GM19438 (cell line): ENCODE results near the gene AMACR.
"Not testable (repeated sequence)": the region's sequence is repeated elsewhere in the genome, so short reads cannot be mapped to it uniquely, and the experiment has no call there.

Experiments used
- ATAC-seq: cut with Tn5 transposase; IDR thresholded peaks from one replicate; pipeline ENCODE4 v1.9.1; 2021; ENCODE audit warnings: low read depth; ENCODE audit not compliant: unreplicated experiment

Gene AMACR

DNA sequence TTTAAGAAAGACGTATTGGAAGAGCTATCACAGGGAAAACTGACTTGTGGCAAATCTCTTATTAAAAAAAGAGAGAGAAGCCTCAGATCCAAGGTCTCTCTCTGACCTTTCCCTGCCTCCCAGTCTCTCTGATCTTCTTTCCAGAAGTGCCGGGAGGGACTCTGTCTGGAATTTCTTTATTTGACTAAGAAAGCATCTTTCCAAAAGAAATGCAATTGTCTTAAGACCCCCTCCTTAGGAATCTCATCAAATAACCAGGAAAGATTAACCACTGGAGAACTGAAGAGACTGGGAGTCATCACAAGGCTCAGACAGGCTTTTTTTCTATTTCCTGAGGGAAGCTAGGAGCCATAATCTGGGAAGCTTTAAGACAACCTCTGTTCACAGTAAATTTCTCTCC is 30.5 kb upstream of the AMACR start:
- ATAC-seq, result no peak

DNA sequence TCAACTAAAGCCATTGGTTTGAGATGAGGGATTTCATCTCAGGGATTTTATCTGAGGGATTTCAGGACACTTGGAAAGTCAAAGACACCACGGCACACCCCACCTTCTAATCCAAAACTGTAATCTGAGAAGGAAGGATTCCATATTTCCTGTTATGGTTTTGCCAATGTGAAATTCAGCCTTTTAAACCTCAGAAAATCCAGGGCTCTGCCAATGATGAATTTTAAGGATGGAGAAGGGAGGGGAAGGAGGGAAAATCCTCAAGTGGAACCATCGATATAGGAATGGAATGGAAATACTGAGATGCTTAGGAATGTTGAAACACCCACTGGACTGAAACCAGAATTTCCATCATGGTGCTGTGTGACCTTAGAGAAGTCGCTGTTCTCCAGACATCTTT is 29.9 kb upstream of the AMACR start:
- no peak for ATAC-seq

DNA sequence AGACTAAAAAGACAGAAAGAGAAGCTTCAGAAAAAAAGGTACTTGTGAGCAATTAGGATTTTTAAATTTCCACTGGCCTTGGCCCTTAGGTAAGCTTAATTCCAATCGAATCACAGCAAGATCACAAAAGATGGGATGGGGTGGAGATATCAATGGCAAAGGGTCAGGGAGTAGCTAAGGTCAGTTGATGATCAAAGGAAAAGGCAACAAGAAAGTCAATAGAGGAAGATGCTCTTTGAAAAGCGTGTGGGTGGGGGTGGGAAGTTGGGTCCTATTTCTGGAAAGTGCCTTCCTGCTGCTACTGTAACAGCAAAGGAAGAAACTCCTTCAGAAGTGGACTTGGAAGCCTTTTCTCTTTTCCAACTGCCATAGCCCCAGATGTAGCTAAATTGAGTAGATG is 27.9 kb upstream of the AMACR start:
- no peak for ATAC-seq

DNA sequence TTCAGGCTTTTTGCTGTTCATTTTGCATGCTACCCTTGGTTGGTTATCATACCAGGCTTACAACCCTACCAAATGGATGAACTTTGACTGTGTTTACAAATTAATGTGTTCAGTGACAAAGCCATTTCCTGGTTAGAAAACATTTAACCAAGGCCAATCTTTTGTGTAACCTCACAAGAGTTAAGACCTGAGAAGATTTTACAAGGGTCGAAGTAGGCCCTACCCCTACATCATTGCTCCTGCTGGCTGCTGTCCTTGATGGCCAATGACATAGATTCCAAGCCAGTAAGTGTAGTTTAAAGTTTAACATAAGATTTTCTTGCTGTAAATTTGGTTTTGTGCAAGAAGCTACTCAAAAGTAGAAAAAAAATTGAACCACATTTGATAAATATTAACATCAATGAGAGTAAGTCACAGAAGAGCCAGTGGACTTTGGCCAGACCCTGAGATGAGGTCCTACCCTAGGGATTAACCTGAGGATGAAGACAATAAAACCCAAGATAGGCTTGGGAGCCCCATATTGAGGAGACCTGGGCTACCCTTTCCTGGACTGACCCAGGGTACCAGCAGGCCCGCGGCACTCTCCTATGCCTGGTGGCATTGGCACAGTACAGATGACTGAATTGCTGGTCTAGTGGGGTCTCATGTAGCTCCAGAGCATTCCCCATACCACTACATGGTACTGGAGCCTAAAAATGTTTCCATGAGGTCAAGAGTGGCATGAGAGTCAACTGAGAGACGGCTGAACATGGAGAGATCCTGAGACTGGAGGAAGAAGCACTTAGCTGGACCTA is 26.9 kb upstream of the AMACR start:
- peak; percentile 77 for ATAC-seq

DNA sequence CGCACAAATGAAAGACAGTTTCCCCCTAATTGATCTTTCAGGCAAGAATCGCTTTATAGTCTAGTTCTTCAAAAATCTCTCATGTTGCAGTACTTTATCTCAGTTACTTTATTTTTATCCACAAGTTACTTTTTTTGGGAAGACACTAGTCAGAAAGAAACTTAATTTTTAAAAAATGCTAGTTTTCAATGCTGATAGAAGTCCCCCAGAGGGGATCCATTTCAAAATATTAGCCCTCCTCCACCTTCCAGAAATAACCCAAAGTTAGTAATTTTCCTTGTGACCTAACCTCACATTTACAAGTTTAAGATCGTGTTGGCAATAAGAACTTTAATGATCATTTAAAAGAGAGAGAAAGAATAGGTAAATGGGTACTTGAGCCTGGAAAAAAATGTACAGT is 24.1 kb upstream of the AMACR start:
- ATAC-seq, result no peak

DNA sequence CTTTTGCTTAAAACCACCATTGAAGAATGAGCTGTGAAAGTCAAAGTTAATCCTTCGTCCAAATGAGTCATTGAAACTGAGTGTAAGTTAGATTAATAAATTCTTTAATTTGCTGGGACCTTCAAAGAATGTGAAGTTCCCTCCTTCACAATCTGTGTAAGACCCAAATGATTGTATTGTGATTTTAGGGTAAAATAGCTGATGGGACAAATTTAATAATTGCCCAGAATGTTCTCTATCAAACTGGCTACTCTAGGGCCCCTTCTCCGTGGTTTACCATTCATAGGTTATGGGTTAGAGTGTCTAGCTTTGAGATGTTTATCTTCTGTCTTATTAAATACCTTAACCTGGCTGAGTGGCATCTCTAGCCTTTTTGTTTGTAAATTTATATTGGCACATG is 23.3 kb upstream of the AMACR start:
- no peak for ATAC-seq

DNA sequence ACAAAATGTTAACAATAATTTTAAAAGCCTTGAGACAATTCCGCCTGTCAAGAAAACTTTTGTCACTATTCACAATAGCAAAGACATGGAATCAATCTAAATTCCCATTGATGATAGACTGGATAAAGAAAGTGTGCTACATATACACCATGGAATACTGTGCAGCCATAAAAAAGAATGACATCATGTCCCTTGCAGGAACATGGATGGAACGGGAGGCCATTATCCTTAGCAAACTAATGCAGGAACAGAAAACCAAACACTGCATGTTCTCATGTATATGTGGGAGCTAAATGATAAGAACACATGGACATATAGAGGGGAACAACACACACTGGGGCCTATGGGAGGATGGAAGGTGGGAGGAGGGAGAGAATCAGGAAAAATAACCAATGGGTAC is 22.7 kb upstream of the AMACR start:
- ATAC-seq, result not testable (repeated sequence)

DNA sequence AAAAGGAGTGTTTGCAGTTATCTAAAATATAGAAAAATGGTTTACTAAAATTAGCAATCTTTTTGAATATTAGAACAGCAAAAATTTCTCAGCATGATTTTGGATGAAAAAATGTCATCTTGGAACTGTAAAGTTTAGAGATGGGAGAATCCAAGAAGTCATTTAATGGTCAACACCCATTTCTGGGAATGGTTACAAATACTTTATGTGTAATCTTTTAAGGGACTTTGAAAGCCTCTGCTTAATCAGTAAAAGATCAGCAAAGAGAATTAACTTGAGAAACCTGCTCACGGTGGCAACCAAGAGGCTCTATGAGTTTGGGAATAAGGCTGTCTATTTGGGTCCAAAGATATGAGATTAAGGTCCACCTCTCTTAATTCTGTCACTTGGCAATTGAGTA is 22.2 kb upstream of the AMACR start:
- ATAC-seq, result no peak

DNA sequence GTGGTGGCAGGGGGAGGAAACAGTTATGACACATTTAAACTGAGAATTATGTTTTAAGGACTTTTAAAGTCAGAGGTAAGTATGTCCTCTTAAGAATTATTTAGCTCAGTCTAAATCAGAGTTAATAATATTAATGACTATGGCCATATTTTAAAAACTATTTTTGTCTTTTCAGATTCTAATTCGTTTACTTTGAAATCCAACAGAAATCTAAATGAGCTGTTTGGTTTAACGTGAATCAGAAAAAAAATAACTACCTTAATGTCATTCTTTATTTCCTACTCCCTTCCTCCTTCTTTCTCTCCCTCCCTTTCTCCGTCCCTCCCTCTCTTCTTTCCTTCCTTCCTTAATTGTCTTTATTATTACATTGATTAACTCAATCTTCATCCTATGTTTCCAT is 20.5 kb upstream of the AMACR start:
- ATAC-seq, result no peak

DNA sequence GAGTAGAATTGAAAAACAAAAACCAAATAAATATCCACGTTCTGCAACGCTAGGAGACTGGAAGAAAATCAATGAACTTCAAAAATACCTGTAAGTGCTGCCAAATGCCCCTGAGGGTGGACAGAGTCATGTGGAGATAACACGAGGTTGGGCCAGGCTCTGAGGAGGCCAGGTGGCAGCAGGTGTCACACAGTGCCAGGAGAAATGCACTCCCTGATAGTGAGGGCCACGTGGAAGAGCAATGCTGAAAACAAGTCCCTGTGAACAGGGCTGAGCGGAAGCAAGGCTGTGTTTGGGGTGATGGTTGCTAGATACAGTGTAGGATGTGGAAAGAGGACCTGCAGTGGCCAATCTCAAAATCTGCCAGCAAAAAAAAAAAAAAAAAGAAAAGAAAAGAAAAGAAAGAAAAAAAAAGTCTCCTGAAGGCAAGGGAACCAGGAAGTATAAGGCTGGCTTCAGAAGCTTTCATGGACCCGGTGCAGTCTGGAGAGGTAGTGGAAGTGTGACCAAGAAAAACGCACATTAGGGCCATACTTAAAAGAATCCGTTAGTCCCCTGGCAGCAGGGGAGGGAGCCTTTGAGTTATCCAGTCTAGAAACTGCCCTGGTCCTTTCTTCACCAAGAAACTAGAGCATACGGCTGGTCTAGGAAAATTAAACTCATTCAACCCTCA is 18.4 kb upstream of the AMACR start:
- no peak for ATAC-seq

DNA sequence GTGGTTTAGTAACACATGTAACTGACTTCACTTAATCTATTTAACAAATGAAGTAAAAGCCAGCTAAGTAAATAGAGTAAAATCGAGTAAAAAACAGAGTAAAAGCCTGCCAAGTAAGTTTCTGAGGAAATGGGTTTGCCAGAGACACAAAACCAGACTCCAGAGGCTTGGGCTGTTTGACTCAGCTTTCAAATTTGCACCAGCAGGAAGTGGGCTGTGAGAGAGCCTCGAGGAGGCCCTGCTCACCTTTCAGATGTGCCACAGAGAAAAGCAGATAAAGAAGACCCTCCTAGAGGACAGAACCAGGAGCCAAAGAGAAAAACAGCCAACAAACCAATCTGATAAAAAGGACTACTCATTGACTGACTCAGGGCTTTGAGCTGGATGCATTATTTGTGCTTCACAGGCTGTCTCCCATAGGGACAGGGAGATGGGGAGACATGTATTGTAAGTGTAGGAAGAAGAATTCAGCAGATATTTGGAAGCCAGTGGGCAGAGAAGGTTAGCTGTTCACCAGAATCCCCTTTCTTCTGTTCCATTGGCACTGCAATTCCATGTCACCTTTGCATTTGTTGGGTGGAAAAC is 14.4 kb upstream of the AMACR start:
- peak; percentile 95 for ATAC-seq

DNA sequence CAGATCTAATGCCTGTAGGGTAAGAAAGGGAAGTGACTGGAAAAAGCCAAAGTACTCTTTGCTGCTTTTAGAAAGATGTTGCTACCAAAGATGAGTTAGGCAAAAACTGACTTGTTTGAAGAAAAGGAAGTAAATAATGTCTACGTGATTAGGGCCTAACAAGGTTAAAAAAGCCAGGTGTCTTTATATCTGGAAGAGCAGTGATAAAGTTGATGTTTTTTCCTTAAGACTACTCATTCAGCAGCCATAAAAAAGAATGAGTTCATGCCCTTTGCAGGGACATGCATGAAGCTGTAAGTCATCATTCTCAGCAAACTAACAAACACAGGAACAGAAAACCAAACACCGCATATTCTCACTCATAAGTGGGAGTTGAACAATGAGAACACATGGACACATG is 13.5 kb upstream of the AMACR start:
- ATAC-seq, result no peak

DNA sequence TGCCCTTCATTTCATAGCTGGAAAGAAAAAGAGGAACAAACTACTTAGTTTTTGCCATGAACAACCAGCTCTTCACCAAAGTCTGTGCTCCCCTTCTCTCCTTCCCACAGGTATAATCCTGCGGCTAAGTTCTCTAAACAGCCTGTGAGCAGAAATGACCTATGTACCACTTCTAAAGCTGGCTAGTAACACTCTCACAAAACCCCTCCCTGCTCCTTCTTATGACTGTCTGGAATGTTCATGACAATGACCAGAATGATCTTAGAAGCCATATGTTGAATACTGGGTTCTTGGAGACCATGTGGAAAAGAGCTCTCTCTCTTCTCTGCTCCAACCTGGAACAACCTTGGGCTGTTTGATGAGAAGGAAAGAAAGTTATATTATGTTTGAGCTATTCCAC is 12.9 kb upstream of the AMACR start:
- no peak for ATAC-seq

DNA sequence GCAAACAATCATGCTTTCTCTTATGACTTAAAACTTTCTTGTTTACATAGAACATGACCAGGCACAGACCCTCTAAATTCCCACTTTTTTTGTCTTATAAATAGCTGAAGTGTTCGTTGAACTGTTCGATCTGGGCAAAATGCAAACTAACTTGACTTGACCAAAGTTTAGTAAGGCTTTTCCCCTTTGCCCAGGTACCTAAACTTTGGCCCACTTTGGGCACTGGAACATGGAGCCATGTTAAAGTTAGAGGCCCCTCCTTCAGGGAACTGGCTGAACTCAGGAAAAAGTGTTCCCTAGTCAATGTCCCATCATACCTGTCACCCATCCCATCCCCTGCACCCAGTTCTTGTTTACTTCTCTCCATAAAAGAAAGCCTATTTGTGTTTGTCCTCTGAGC is 9.4 kb upstream of the AMACR start:
- ATAC-seq, result no peak

DNA sequence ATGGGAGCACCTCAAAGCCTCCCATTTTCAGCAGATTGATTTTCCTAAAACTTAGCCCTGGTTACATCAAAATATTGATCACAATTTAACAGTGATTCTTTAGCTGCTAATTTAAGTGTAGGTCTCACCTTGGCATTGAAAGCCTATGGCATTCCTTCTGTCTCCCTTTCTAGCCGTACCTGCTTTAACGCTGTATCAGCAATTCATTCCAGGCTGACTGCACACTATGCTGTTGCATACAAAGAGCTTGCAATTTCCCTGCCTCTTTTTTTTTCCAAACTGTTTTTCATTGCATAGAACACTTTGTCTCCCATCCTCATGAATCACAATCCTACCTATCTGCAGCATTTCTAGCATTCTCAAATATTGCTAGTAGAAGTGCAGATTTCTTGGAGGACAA is 8.9 kb upstream of the AMACR start:
- no peak for ATAC-seq

DNA sequence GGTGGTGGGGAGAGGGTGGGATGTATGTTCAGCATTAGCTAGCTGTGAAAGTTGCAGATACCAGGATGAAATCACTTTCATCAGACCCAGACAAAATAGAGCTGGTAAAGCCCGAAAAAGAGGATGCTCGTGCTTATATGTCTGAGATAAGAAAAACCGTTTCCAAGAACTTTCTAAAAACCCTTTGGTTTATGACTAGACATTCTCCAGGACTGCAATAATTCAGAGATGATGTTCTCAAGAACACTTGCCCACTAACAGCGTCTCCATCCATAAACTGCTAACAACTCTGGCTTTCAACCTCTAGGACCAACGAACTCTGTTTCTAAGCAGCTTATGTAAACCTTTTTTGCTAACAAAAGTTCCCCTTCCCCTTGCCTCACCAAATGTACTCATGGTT is 8.4 kb upstream of the AMACR start:
- no peak for ATAC-seq

DNA sequence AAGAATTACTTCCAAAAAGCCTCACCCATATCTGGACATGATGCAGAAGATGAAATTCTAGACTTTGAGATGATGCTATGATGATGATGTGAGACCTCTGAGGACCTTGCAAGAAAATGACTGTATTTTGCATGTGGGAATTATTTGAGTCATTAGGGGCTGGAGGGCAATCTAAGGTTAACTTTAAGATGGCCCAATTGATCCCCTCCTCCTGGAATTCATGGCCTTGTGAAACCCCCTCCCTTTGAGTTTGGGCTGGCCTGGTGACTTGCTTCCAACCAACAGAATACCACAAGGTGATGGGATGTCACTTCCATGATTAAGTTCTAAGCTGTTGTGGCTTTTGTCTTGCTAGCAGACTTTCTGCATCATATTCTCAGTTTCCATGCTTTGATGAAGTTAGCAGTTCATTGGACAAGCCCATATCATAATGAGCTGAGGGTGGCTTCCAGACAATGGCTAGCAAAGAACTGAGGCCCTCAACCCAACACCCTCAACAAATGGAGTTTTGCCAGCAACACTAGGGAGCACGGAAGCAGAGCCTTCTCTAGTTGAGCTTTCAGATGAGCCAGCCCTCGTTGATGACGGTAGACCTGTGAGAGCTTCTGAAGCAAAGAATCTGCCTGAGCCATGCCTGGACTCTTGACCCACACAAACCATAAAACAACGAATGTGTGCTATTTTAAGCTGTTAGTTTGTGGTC is 7.4 kb upstream of the AMACR start:
- ATAC-seq, result no peak

DNA sequence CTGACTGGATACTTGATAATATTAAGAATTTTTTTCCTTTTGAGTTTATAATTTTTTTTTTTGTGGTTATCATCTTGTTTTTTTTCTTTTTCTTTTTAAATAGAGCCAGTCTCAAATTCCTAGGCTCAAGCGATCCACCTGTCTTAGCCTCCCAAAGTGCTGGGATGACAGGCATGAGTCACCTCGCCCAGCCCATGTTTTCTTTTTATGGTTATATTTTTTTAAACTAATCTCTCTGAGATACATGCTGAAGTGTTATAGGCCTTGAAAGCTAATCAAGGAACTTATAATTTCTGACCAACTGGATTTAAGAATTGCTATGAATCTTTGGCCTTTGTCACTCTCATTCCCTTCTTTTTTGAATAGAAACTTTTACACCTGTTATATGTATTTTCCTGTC is 6.8 kb upstream of the AMACR start:
- no peak for ATAC-seq

DNA sequence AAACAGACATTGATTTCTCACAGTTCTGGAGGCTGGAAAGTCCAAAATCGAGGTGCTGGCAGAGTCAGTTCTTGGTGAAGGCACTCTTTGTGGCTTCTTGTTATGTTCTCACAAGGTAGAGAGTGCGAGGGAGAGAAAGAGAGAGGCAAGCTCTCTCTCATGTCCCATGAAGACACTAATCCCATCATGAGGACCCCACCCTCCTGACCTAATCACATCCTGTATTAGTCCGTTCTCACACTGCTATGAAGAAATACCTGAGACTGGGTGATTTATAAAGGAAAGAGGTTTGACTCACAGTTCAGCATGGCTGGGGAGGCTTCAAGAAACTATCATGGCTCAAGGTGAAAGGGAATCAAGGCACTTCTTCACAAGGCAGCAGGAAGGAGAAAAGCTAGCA is 5.7 kb upstream of the AMACR start:
- ATAC-seq, result no peak

DNA sequence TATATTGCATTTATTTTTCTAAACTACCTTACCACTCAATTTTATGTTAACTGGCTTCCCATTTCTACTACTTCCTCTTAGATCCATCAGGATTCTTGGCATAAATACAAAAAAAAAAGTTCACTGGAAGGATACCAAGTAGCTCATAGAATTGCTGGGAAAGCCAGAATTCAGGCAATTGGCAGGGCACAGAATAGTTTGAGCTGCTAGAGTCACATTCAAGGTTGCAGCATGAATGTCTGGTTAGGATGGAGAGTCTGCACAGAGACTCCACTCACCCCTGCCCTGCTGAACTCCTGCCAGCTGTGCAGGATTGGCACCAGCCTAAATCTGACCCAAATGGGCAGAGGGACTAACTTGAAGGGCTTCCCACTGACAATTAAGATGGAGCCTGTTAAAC is 4.9 kb upstream of the AMACR start:
- no peak for ATAC-seq

DNA sequence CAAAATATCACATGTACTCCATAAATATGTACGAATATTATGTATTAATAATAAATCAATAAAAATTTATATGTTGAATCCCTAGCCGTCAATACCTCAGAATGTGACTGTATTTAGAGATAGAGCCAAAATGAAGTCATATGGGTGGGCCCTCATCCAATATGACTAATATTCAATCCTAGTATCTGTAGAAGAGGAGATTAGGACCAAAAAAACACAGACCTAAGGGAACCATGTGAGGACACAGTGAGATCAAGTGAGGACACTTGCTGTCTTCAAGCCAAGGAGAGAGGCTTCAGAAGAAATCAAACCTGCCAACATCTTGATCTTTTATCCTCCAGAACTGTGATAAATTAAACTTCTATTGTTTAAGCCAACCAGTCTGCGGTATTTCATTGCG is 3.7 kb upstream of the AMACR start:
- ATAC-seq, result no peak
